M059J (cell line): Measurements from ENCODE around the gene COL20A1. TPM values are rescaled to one million over a fixed set of nuclear protein-coding genes. Genes with fewer than 3 reads are reported as not detected.

ENCODE experiments used
- DNase-seq: peaks from one replicate; pipeline ENCODE4 v3.0.0-alpha.2; 2012; ENCODE audit warnings: low read depth
- total RNA-seq: library from RNA; depleted of rRNA; stranded (reverse); fragments of >200 nt; shearing (Covaris generic); gene quantifications from 2 replicates; pipeline ENCODE4 v1.2.3, GENCODE V29; 2014

Gene COL20A1
- total RNA-seq, 1 experiment from 2014 or later: not detected

DNA sequence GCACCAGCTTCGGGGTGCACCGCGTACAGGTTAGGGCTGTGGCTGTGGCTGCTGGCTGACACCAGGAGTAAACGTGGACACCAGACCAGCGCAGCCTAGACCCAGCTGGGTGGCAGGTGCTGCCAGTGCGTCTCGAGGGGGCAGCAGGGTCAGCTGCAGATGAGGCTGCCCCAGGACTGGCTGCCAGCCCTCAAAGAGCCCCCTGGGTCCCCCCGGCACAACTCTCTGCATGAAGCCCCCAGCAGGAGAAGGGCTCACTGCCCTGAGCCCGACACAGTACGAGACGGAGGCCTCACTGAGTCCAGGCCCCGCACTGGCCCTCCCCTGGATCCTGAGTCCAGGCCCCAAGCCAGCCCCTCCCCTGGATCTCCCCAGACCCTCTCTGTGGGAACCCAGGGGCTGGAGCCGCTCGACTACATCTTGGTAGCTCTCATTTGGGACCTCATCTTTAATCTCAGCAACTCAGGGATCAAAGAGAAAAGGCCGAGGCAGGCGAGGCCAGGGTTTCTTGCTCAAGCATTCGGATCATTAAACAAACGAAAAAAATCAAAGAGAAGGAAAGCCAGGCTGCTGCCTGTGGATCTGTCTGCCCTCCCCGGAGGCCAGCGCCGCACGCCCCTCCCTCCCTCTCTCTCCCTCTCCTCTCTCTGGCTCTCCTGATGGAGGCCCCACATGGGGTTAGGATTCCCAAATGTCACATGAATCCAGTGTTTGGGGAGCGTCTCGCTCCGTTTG is 31.8 kb upstream of the COL20A1 start:
- DNase-seq: no peak

DNA sequence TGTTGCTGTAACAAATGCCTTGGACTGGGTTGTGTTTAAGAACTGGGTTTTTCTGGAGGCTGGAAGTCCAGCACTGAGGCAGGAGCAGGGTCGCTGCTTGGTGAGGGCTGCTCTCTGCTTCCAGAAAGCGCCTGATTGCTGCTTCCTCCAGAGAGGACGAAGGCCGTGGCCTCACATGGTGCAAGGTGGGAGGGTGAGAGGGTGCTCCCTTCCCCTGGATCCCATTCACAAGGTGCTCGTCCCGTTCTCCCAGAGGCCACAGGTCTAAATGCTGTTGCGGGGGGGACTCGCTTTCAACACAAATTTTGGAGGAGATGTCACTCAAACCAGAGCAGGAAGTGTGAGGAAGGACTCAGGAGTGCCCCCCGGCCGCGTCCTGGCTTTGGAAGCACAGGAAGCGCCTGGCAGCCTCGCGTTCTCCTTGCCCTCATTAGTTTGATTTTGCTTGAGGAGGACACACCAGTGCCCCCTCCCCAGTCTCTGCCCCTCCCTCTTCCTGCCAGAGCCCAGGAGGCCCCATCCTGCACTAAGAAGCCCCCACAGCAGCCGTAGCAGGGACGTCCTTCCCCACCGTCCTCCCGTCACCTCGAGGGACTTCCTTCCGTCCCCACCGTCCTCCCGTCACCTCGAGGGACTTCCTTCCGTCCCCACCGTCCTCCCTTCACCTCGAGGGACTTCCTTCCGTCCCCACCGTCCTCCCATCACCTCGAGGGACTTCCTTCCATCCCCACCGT is 31.0 kb upstream of the COL20A1 start:
- DNase-seq: no peak

DNA sequence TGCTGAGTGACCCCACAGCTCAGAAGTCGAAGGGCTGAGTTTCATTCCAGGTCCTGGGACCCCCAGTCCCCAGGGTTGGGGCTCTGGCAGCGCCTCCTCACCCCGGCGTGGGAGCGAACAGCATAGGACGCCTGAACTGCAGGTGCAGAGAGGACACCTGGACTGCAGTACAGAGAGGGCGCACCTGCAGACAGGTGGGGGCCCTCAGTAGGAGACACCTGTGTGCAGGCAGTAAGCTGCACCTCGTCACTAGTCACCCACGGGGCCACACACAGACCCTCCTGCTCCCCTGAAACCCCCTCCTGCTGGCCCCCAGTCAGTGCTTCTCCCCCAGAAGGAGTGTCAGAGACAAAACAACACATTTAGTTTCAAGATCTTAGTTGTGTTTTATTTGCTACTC is 30.1 kb upstream of the COL20A1 start:
- DNase-seq: no peak

DNA sequence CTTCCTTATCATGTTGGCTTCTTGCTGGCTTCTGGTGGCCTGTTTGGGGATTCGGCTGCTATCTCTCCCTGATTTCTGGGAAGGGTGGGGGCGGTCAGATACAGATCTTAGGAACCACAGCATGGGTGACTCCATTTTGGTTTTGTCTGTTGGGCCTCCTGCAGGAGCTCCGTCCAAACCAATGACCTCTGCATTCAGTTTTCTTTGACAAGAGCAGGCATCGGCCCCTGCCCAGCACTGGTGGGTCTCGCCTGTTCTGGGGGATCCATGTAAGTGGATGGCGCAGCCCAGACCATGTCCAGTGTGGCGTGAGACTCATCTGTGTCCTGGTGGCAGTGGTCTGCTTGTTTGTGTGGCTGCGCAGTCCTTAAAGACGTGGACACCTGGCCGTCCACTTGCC is 29.0 kb upstream of the COL20A1 start:
- DNase-seq: no peak

DNA sequence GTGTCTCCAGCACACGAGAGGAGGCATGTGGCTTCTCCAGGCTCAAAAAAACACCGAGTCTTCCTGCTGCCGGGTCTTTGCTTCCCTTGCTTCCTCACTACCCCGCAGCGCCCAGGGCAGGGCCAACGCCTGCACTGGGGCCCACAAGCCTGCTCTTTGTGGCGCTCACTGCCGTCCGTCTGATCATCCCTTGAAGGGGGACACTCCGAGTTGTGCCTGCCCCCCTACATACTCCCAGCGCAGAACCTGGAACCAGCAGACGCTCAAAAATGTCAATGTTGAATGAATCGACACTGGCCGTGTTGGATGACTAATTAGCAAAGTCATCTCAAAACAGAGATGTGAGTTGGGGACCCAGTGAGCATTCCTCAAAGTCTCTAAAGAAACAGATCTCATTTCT is 28.5 kb upstream of the COL20A1 start:
- no peak for DNase-seq

DNA sequence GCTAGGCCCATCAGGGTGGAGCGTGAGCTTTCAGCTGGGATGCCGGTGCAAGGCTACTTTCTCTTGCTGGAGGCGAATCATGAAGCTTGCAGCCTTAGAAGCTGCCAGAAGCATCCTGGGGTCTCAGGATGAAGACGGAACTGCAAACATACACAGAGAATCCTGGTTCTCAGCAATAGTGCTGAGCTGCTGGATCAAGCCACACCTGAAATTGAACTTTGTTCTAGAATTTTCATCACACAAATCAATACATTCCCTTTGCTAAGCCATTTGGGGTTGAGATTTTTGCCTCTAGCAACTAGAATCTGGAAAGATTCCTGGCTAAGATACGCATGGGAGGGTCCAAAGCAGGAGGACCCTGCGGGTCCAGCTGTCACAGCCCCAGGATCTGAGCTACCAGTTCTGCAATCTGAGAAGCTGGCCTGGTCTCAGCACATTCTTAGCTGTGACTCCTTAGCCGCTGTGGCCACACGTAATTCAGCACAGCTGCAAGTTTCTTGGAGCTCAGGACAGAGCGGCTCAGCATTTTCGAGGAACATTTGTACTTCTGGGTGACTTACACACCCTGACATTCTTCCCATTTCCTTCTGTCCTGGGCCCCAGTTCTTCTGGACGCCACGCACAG is 27.0 kb upstream of the COL20A1 start:
- no peak for DNase-seq

DNA sequence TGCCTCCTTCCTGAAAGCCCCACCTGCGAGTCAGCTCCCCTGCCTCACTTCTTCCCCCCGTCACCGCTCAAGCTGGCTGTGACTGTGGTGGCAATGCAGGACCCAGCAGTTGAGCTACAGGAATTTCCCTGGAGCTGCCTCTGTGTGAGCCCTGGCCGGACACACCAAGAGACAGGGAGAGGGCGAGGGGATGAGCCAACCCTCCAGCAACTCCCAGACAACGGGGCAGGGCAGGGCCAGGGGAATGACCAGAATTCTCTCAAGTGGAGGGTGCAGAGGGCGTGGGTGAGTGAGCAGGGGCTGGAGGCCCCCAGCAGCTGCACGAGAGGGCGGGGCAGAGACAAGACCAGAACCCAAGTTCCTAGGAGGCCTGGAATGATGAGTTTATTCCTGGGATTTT is 25.3 kb upstream of the COL20A1 start:
- no peak for DNase-seq

DNA sequence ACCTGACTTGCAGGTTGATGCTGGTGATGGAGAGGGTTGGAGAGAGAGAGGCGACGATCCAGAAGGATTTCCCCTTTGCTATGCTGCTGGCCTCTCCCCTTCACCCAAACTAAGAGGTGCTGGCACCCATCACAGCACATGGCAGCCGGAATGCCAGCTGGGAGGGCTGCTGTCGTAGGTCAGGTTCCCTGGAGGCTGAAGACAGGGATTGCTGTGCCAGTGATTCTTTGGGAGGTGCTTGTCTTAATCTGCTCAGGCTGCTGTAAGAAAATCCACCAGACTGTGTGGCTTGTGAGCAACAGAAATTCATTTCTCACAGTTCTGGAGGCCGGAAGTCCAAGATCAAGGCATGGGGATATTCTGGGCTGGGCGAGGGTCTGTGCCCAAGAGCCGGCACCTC is 24.7 kb upstream of the COL20A1 start:
- DNase-seq: no peak

DNA sequence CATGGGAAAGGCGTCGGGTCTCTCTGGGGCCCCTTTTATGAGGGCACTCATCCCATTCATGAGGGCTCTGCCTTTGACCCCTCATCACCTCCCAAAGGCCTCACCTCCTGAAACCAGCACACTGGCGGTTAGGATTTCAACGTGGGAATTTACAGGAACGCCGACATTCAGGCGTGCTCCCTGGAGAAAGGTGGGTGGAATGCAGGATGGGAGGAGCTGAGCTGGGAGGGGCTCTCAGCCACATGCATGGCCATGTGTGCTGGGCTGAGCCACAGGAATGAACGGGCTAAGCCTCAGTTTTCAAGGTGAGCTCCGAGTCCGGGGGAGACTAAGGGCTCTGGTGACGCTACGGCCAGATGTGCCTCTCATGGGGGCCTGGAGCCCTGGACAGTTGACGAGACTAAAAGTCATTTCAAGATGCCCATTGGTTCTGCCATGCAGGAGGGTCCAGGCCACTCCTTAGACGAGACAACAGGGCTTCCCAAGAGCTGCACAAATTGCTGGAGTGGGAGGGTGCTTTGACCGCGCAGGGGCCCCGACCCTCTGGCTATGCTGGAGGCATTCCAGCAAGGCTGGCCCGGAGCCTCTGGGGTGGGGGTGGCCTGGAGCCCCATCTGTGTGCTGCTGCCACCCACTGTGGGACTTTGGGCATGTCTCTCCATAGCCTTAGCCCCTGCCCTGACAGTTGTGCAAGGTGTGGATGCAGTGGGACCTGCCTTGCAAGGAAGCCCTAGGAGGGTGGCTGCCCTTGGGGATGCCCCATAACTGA is 24.1 kb upstream of the COL20A1 start:
- DNase-seq: no peak

DNA sequence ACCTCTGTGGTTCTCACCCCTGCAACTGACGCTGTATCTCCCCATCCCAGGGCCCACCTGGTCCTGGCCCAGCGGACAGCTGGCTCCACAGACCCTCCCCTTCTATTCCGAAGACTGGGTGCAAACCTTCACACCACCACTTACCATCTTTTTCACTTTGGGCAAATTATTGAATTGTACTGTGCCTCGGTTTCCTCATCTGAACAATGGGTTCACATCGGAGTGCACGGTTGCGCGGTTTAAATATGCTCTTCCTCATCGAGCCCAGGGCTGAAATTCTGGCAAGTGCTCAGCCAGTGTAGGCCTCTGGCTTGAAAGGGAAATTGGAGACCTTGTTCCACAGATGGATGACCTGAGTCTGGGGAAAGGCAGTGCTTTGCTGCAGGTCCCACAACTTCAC is 23.3 kb upstream of the COL20A1 start:
- no peak for DNase-seq

DNA sequence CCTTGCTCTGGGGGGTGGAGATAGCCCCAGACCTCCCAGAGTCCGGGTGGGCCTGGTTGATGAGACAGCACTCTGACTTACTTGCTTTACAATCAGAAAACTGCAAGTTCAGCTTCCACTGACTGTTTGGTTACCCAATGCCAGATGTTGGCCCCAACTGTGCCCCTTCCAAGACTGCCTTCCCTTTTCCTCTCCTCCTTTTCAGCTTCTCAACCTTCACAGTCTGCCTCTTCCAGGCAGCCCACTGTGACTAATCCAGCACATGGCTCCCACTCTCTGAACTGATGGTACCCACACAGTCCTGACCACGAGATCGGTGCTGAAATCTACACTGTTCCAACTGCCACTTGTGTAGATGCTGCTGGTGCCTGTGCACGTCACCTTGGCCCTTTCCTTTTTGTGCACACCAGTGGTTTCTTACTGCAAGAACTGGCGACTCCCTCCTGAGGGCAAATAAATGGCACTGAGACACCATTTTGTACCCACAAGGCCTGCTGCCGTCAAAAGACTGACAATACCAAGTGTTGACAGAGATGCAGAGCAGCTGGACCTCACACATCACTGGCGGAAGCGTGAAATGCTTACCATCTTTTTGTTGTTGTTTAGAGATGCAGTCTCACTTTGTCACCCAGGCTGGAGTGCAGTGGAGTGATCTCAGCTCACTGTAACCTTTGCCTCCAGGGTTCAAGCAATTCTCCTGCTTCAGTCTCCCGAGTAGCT is 22.2 kb upstream of the COL20A1 start:
- DNase-seq: no peak

DNA sequence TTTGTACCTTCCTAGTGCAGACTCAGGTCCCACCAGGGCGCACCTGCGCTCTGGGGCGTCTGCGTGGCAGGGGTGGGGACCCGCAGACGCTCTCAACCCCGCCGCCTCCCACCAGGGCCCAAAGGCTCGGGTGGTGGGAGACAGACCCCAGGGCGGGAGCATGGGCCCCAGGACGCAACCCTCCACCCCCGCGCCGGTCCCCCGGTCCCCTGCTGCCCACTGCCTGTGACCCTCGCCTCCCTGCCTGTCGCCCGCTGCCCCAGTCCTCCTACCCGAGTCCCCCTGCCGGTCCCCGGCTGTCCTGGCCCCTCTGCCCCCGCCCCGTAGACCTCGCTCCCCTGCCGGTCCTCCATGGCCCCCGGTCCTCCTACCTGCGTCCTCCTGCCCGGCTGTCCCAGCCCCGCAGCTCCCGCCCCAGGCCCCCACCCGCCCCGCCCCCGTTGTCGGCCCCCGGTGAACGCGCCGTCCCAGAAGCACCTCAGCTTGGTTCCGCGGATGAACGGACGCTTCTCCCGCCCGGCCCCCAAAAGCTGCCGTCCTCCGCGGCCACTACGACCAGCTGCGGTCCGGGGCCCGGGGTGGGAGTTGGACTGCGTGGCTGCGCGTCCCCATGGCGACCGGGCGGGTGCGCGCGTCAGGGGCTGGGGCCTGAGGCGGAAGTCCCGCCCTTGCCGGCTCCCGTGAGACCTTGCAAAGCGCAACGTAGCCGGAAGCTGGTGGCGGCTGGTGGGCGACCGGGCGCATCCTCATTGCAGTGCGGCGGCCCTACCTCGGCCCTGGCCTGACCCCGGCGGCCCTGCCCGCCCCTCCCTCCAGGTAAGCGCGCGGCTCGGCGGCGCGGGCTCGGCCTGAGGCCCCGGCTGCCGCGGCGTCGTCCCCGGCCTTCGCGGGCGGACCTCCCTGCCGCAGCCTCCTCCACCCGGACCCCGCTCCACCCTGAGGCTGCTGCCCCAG is 20.6 kb upstream of the COL20A1 start, which contains the start of gene ARFGAP1:
TSS of gene ARFGAP1 (plus strand) at position 709 of the 954 bp plus-strand sequence. CDS start 2,768 bp downstream, outside the sequence.
- peak; percentile 91 for DNase-seq

DNA sequence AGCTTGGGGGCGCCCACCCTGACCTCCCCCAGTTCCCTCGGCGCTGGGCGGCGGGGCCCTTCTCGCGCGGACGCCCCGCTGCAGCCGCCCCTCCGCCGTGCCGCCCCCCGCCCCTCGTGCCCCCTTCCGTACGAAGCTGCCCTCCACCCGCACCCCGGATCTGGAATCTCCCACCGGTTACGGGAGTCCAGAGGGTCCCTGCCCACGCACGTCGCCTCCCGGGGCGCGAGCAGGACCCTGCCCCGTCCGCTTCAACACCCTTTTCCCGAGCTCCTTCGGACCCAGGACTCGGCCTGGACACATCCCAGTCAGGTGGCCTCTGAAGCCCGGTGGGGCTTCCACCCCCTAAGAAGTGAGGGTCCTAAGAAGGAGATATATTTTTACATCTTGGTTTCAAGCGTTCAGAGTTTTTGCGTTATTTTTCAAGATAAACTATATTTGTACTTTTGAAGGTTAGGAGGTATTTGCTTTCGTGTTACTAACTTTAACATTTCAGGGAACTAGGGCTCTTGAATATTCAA is 19.9 kb upstream of the COL20A1 start:
- no peak for DNase-seq

DNA sequence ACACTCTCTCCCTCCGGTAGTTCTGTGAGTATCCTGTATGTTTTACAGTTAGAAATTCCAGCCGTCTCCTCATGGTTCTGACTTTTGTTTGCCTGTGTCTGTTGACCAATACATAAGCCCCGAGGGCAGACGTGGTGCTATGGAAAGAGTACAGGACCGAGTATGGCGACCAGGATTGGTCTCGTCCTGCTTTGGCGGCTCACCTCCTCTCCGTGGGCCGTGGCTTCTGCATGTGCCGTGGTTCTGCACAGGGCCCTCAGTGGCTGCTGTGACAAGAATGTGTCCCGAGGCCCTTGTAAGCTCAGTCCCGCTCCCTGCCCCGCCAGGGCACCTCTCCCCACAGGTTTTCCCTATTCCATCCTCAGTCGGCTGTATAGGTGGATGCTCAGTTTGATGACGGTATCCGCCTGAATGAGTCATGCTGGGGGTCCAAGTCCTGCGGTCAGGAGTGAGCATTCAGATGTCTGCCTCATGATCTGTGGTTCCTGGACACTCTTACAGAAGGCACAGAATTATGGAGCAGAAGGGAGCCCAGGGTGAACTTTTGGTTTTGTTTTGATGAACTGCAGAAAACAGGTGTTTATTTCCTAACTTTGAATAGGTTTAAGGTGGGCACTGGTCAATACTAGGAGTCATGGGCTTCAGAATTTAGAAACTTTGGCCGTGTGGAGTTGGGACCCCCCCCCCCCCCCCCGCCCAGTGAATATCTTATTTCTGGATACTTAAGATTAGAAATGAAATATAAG is 19.2 kb upstream of the COL20A1 start:
- peak; percentile 94 for DNase-seq

DNA sequence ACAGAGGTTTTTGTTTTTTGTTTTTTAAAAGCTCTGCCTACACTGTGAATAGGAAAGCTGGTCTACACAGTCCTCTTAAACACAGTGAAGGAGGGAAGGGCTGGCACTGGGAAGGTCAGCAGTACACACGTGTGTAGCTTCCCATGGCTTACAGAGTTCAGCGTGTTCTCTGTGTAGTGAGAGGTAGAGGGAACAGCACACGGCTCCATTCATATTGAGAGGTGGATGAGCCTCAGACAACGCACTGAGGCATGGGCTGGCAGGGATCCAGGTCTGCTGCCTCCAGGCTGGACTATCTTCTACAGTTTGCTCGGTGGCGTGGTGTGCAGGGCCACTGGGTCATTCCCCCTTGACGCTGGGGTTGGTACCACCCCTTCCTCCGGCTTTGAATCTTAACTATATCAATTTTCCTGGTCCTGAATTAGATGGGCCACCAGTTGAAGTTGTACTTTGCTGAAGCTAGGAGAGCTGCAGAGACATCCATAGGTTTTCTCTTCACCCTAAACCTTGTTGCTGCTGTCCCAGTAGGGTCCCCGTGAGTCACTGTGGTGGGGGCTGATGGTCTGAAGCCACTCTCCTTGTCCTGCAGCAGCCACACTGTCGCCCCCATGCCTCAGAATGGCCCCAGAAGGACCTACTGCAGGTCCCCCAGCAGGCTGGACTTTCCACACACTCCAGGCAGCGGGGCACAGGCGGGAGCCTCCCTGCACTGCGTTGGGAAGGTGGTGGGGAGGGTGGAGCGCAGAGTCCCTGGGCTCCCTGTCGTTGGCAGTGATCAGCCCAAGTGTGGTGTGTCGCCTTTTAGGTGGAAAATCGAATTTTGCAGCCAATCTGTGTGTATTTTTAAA is 18.4 kb upstream of the COL20A1 start:
- DNase-seq: no peak

DNA sequence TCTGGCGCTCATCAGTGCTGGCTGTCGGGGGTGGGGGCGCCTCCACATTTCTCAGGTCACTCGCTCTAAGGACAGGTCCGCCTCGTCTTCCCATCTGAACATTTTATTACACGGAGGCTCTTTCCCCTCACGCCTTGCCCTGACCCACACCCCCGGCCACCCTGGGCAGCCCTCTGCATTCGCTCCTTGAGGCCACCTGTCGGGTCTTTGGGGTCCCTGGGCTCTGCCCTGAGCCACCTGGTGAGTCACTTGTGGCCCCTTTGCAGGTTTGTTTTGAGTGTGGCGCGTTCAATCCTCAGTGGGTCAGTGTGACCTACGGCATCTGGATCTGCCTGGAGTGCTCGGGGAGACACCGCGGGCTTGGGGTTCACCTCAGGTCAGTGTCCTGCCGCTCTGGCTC is 17.2 kb upstream of the COL20A1 start:
- DNase-seq: no peak

DNA sequence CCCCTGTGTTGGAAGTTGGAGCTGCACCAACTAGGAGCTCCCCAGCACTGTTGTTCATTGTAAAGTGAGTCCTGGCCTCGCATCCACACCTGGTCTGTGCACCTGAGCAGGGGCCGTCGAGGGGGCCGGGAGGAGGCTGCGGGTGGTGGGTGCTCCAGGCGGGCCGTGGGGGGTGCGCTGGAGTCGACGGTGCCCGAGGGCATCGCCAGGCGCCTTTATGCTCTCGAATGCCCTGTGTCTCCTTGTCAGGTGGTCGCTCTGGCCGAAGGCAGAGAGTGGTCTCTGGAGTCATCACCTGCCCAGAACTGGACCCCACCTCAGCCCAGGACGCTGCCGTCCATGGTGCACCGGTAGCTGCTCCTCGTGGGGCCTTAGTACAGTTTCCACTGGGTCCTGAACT is 16.0 kb upstream of the COL20A1 start:
- no peak for DNase-seq
